GM12878 (cell line): ENCODE results near the gene PLEKHG1. TPM values are rescaled to one million over a fixed set of nuclear protein-coding genes. Genes with fewer than 3 reads are reported as not detected.

Experiments used
- EP300 ChIP-seq, 2 experiments: fragments of 150-350 bp in 1 of 2; IDR thresholded peaks; 2 replicates each; pipeline ENCODE4 v1.6.1; 2011 to 2012; ENCODE audit warnings: low read depth in 2 of 2, low read length in 2 of 2, borderline replicate concordance in 1 of 2, improper control_type of control experiment in 1 of 2, inconsistent platforms in 1 of 2; ENCODE audit not compliant: control insufficient read depth in 1 of 2
- ESRRA ChIP-seq: IDR thresholded peaks from 2 replicates; pipeline ENCODE4 v1.6.1; 2012; ENCODE audit warnings: mild to moderate bottlenecking, low read length, improper control_type of control experiment
- MEF2B ChIP-seq: fragments of 450-650 bp; IDR thresholded peaks from 2 replicates; pipeline ENCODE4 v1.6.1; 2018; ENCODE audit warnings: mild to moderate bottlenecking, moderate library complexity; ENCODE audit not compliant: partially characterized antibody, poor library complexity, severe bottlenecking
- NFYB ChIP-seq: IDR thresholded peaks from 2 replicates; pipeline ENCODE4 v1.6.1; 2011; ENCODE audit warnings: low read depth, mild to moderate bottlenecking, low read length, improper control_type of control experiment, moderate library complexity; ENCODE audit not compliant: insufficient read depth
- PML ChIP-seq: IDR thresholded peaks from 2 replicates; pipeline ENCODE4 v1.6.1; 2012; ENCODE audit warnings: low read length, inconsistent platforms
- POU2F2 ChIP-seq: IDR thresholded peaks from 3 replicates; pipeline ENCODE4 v1.6.1; 2011; ENCODE audit warnings: low read depth, mild to moderate bottlenecking, low read length, borderline replicate concordance
- SP1 ChIP-seq: IDR thresholded peaks from one replicate; pipeline ENCODE4 v1.6.1; 2011; ENCODE audit warnings: low read depth, low read length
- STAT3 ChIP-seq: IDR thresholded peaks from 2 replicates; pipeline ENCODE4 v1.6.1; 2011; ENCODE audit warnings: low read depth, low read length, improper control_type of control experiment
- SUZ12 ChIP-seq: fragments of 200-600 bp; sonication (generic); IDR thresholded peaks from one replicate; pipeline ENCODE4 v1.6.1; 2018; ENCODE audit warnings: antibody characterized with exemption, mild to moderate bottlenecking; ENCODE audit not compliant: unreplicated experiment
- ZNF384 ChIP-seq: IDR thresholded peaks from 2 replicates; pipeline ENCODE4 v1.6.1; 2012; ENCODE audit warnings: low read depth, mild to moderate bottlenecking, low read length, improper control_type of control experiment, borderline replicate concordance
- polyA plus RNA-seq, 11 experiments: library from polyadenylated mRNA; depleted of rRNA in 4 of 11; unstranded in 6 of 11; stranded (reverse) in 5 of 11; fragments of >200 nt; fragmentation: Nextera tagmentation in 4 of 11; fragmentation: Illumina TruSeq in 1 of 11; extraction: Ambion mirVana in 4 of 11; extraction: Trizol in 1 of 11; gene quantifications; 1 replicate in 1 of 11; 2 replicates in 10 of 11; pipeline versions ENCODE4 v1.2.1 to v1.2.3, GENCODE V29; 2011 to 2016; ENCODE audit warnings: inconsistent platforms in 2 of 11, missing spikeins in 2 of 11, low read depth in 1 of 11
- total RNA-seq, 4 experiments: library from RNA; depleted of rRNA in 3 of 4; stranded (reverse); fragments of >200 nt in 3 of 4; fragmentation: Illumina TruSeq in 1 of 4; extraction: Trizol in 1 of 4; gene quantifications; 2 replicates each; pipeline versions ENCODE4 v1.2.1 to v1.2.3, GENCODE V29; 2013 to 2021
- TF ChIP-seq, protein P1 (sequence below): IDR thresholded peaks from 2 replicates; pipeline ENCODE4 v1.6.1; 2012; ENCODE audit warnings: mild to moderate bottlenecking, low read depth, low read length
- TF ChIP-seq, protein P2 (sequence below): IDR thresholded peaks from 2 replicates; pipeline ENCODE4 v1.6.1; 2011; ENCODE audit warnings: low read depth, mild to moderate bottlenecking, low read length, moderate library complexity, borderline replicate concordance; ENCODE audit errors: extremely low read depth
- TF ChIP-seq, protein P3 (sequence below): fragments of 450-650 bp; IDR thresholded peaks from 2 replicates; pipeline ENCODE4 v1.6.1; 2017; ENCODE audit warnings: mild to moderate bottlenecking, moderate library complexity
- TF ChIP-seq, protein P4 (sequence below): fragments of 450-650 bp; IDR thresholded peaks from 2 replicates; pipeline ENCODE4 v1.6.1; 2017; ENCODE audit warnings: low read depth, mild to moderate bottlenecking, moderate library complexity
- TF ChIP-seq, protein P5 (sequence below): fragments of 450-650 bp; IDR thresholded peaks from 2 replicates; pipeline ENCODE4 v1.6.1; 2017; ENCODE audit warnings: mild to moderate bottlenecking, low read depth, inconsistent platforms; ENCODE audit not compliant: poor library complexity, severe bottlenecking

The PLEKHG1 gene
- total and polyA plus RNA-seq, 10 of the 15 experiments (the other 5 are each of a cell fraction or from before 2014, with no cell fraction given), result 0.77 to 17.2 (median 4.9) TPM

DNA sequence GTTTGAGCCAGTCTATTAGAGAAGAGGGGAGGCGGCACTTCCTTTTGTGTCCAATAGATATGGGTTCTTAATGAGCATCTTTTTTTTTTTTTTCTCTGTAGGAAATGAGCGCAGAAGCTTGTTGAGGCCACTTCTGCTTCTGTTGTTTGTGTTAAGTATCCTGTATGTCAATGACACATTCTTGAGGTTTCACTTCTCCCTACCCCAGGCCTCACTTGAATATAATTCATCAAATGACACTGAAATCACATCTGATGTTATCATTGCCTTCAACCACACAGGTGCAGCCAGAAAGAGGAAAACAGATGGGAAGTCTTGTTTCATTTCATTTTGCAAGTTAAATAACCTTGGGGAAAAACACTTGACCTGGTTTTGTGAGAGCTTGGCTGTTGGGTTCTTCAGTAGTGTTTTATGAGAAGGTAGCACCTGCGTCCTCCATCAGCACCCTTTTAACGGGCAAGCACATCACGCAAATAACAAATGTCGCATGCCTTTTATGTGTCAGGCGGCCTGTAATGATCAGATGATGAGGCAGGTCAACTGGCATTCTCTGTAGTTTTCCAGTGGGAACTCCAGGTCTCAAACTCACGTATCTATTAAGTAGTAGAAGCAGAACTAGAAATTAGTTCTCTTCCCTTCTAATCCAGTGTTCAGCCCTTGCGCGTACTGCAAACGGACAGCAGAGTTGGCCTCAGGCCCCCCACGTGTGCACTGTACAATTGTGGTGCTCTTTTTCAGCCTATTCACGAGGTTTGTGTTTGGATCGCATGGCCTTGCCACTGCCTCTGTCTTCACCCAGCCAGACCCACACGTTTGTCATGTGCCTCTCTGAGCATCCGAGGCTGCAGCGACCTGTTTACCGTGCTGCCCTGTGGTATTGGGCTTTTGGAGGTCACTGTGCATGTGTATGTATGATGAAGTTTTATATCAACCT, 23.5 kb downstream of the PLEKHG1 start (continued):
- TF ChIP-seq, protein P1, sequence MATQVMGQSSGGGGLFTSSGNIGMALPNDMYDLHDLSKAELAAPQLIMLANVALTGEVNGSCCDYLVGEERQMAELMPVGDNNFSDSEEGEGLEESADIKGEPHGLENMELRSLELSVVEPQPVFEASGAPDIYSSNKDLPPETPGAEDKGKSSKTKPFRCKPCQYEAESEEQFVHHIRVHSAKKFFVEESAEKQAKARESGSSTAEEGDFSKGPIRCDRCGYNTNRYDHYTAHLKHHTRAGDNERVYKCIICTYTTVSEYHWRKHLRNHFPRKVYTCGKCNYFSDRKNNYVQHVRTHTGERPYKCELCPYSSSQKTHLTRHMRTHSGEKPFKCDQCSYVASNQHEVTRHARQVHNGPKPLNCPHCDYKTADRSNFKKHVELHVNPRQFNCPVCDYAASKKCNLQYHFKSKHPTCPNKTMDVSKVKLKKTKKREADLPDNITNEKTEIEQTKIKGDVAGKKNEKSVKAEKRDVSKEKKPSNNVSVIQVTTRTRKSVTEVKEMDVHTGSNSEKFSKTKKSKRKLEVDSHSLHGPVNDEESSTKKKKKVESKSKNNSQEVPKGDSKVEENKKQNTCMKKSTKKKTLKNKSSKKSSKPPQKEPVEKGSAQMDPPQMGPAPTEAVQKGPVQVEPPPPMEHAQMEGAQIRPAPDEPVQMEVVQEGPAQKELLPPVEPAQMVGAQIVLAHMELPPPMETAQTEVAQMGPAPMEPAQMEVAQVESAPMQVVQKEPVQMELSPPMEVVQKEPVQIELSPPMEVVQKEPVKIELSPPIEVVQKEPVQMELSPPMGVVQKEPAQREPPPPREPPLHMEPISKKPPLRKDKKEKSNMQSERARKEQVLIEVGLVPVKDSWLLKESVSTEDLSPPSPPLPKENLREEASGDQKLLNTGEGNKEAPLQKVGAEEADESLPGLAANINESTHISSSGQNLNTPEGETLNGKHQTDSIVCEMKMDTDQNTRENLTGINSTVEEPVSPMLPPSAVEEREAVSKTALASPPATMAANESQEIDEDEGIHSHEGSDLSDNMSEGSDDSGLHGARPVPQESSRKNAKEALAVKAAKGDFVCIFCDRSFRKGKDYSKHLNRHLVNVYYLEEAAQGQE, result 0 out of 2 replicates have a peak, but pooled peaks have one; percentile 4
- TF ChIP-seq SP1, result no peak
- TF ChIP-seq MEF2B, result peak; percentile 59
- TF ChIP-seq SUZ12, result no peak
- TF ChIP-seq, protein P2, sequence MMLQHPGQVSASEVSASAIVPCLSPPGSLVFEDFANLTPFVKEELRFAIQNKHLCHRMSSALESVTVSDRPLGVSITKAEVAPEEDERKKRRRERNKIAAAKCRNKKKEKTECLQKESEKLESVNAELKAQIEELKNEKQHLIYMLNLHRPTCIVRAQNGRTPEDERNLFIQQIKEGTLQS, result no peak
- TF ChIP-seq EP300 (IDR thresholded peaks at IDR 0.05; ENCODE audit: borderline replicate concordance in 1 of 2, control insufficient read depth in 1 of 2, low read depth in 2 of 2, low read length in 2 of 2), result peak; percentile 92 to 97; a peak in 3 of 4 replicates
- TF ChIP-seq NFYB, result peak; percentile 35; the same call in 1 of the 2 replicates
- TF ChIP-seq ZNF384, result peak; percentile 98
- TF ChIP-seq, protein P3, sequence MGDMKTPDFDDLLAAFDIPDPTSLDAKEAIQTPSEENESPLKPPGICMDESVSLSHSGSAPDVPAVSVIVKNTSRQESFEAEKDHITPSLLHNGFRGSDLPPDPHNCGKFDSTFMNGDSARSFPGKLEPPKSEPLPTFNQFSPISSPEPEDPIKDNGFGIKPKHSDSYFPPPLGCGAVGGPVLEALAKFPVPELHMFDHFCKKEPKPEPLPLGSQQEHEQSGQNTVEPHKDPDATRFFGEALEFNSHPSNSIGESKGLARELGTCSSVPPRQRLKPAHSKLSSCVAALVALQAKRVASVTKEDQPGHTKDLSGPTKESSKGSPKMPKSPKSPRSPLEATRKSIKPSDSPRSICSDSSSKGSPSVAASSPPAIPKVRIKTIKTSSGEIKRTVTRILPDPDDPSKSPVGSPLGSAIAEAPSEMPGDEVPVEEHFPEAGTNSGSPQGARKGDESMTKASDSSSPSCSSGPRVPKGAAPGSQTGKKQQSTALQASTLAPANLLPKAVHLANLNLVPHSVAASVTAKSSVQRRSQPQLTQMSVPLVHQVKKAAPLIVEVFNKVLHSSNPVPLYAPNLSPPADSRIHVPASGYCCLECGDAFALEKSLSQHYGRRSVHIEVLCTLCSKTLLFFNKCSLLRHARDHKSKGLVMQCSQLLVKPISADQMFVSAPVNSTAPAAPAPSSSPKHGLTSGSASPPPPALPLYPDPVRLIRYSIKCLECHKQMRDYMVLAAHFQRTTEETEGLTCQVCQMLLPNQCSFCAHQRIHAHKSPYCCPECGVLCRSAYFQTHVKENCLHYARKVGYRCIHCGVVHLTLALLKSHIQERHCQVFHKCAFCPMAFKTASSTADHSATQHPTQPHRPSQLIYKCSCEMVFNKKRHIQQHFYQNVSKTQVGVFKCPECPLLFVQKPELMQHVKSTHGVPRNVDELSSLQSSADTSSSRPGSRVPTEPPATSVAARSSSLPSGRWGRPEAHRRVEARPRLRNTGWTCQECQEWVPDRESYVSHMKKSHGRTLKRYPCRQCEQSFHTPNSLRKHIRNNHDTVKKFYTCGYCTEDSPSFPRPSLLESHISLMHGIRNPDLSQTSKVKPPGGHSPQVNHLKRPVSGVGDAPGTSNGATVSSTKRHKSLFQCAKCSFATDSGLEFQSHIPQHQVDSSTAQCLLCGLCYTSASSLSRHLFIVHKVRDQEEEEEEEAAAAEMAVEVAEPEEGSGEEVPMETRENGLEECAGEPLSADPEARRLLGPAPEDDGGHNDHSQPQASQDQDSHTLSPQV, result no peak
- TF ChIP-seq POU2F2, result peak; percentile 44; the same call in 1 of the 3 replicates
- TF ChIP-seq, protein P4, sequence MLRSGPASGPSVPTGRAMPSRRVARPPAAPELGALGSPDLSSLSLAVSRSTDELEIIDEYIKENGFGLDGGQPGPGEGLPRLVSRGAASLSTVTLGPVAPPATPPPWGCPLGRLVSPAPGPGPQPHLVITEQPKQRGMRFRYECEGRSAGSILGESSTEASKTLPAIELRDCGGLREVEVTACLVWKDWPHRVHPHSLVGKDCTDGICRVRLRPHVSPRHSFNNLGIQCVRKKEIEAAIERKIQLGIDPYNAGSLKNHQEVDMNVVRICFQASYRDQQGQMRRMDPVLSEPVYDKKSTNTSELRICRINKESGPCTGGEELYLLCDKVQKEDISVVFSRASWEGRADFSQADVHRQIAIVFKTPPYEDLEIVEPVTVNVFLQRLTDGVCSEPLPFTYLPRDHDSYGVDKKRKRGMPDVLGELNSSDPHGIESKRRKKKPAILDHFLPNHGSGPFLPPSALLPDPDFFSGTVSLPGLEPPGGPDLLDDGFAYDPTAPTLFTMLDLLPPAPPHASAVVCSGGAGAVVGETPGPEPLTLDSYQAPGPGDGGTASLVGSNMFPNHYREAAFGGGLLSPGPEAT, result peak; percentile 79
- no peak for TF ChIP-seq STAT3
- TF ChIP-seq, protein P5, sequence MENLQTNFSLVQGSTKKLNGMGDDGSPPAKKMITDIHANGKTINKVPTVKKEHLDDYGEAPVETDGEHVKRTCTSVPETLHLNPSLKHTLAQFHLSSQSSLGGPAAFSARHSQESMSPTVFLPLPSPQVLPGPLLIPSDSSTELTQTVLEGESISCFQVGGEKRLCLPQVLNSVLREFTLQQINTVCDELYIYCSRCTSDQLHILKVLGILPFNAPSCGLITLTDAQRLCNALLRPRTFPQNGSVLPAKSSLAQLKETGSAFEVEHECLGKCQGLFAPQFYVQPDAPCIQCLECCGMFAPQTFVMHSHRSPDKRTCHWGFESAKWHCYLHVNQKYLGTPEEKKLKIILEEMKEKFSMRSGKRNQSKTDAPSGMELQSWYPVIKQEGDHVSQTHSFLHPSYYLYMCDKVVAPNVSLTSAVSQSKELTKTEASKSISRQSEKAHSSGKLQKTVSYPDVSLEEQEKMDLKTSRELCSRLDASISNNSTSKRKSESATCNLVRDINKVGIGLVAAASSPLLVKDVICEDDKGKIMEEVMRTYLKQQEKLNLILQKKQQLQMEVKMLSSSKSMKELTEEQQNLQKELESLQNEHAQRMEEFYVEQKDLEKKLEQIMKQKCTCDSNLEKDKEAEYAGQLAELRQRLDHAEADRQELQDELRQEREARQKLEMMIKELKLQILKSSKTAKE, result no peak
- no peak for TF ChIP-seq PML
- TF ChIP-seq ESRRA, result no peak
